H7 (cell line): ENCODE data around the gene TMEM121. TPM values are rescaled to one million over a fixed set of nuclear protein-coding genes. Genes with fewer than 3 reads are reported as not detected.

Experiments used
- DNase-seq: peaks from one replicate; pipeline ENCODE4 v3.0.0; 2012
- H3K27me3 ChIP-seq: 2 replicates; pipeline ENCODE4 v1.6.0; 2011; ENCODE audit warnings: mild to moderate bottlenecking, low read length; ENCODE audit not compliant: control insufficient read depth, insufficient read depth
- H3K36me3 ChIP-seq: replicated peaks from 2 replicates; pipeline ENCODE4 v1.5.1; 2011; ENCODE audit warnings: low read length; ENCODE audit not compliant: control insufficient read depth, insufficient read depth
- H3K4me3 ChIP-seq: 2 replicates; pipeline ENCODE4 v1.5.1; 2011; ENCODE audit warnings: low read depth, mild to moderate bottlenecking, control low read depth, low read length, moderate library complexity; ENCODE audit not compliant: insufficient read depth
- total RNA-seq: library from RNA; depleted of rRNA; stranded (reverse); fragments of >200 nt; shearing (Covaris generic); gene quantifications from 2 replicates; pipeline ENCODE4 v1.2.3, GENCODE V29; 2014; rRNA removed

TMEM121 gene
- 0.67 and 0.80 TPM in 2 replicates for total RNA-seq

DNA sequence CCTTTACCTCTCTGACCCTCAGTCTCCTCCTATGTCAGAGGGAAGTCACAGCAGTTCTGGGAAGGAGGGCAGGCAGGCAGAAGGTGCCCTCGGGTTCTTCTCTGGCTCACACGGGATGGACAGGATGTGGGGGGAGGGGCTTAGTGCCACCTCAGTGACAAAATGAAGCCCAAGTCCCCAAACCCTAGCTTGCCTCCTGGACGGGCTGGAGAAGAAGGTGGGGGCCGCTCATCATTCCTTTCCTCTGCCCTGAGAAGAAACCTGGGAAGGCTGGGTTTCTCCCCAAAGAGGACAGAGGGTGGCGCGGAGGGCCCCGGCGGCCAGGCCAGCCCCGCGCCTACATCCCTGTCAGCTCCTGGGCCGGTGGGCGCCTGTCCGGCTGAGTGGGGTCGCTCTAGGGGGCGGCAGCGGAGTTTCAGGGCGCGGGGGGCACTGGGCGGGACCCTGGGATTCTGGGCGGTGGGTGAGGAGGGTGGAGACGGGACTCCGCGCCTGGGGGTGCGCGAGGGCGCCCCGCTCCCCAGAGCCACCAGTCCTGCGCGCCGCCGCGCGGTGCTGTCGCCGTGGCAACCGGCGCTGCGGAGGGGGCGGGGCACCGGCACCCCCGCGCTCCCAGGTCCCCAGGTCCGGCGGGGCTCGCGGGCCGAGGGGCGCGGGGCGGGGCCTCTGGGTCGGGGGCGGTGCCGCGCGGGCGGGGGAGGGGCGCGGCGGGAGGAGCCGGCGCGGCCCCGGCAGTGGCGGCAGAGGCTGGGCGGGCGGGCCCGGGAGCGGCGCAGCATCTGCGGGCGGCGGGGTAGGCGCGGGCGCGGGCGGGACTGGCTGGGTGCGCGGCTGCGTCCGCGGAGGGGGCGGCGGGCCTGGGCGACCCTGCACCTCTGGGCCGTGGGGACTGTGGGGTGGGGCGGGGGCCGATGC is at the start of gene TMEM121:
Gene TMEM121, plus strand, starts transcription at position 723 of the 915 bp plus-strand sequence. CDS start 2,252 bp downstream, outside the sequence.
- DNase-seq = peak; percentile 98
- H3K36me3 ChIP-seq = no peaks in the 10 kb centered on the region
- peak within 1 kb of the TSS; percentile 33 for H3K4me3 ChIP-seq
- peaks cover 37% of the 10 kb centered on the region for H3K27me3 ChIP-seq

- H3K4me3 ChIP-seq = no peak overlapping the region
- no peaks in the 10 kb centered on the region for H3K36me3 ChIP-seq
- H3K27me3 ChIP-seq = peaks cover 69% of the 10 kb centered on the region
- no peak for DNase-seq
These were observed 49.3 kb upstream of the TMEM121 start for GRCh38 chr14:105476831-105477659.

DNA sequence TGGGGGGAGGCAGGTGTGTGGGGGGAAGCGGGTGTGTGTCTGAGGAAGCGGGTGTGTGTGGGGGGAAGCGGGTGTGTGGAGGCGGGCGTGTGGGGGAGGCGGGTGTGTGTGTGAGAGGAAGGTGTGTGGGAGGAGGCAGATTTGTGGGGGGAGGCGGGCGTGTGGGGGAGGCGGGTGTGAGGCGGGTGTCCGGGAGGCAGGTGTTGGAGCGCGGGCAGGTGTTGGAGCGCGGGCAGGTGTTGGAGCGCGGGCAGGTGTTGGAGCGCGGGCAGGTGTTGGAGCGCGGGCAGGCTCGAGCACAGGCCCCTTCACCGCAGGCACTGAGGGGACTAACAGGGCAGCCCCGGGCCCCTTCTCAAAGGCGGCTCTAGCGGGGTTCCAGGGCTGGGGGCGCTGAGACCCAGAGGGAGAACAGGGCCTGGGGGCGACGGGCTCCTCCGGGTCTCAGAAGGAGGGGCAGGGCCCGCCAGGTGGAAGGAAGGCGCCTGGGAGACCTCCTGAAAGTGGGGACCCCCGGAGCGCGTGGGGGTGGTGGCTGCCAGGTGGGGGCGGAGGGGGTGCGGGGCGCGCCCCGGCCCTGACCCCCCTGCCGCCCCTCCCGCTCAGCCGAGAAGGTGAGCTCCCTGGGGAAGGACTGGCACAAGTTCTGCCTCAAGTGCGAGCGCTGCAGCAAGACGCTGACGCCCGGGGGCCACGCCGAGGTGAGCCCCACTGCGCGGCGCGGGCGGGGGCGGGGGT is 48.6 kb upstream of the TMEM121 start:
- no peaks in the 10 kb centered on the region for H3K36me3 ChIP-seq
- H3K4me3 ChIP-seq = peak overlapping the region; percentile 1; the same call in 1 of the 2 replicates
- DNase-seq = no peak
- peaks cover 75% of the 10 kb centered on the region for H3K27me3 ChIP-seq

GRCh38 chr14:105478398-105479251 is 47.8 kb upstream of the TMEM121 start:
- Histone ChIP-seq H3K36me3 (no peaks in the 10 kb centered on the region), H3K27me3 (peaks cover 79% of the 10 kb centered on the region), H3K4me3 (peak overlapping the region; percentile 1; the same call in 1 of the 2 replicates)
- DNase-seq = peak; percentile 92

GRCh38 chr14:105479431-105480158 is 46.8 kb upstream of the TMEM121 start:
- Histone ChIP-seq H3K27me3 (peaks cover 83% of the 10 kb centered on the region), H3K4me3 (peak overlapping the region; percentile 5; the same call in 1 of the 2 replicates)

GRCh38 chr14:105480199-105480746 is 46.1 kb upstream of the TMEM121 start:
- Histone ChIP-seq H3K36me3 (no peaks in the 10 kb centered on the region), H3K4me3 (no peak overlapping the region), H3K27me3 (peaks cover 81% of the 10 kb centered on the region)
- no peak for DNase-seq

More at GRCh38 chr14:105479431-105480158, 46.8 kb upstream of the TMEM121 start:
- peak; percentile 82 for DNase-seq
- no peaks in the 10 kb centered on the region for H3K36me3 ChIP-seq

DNA sequence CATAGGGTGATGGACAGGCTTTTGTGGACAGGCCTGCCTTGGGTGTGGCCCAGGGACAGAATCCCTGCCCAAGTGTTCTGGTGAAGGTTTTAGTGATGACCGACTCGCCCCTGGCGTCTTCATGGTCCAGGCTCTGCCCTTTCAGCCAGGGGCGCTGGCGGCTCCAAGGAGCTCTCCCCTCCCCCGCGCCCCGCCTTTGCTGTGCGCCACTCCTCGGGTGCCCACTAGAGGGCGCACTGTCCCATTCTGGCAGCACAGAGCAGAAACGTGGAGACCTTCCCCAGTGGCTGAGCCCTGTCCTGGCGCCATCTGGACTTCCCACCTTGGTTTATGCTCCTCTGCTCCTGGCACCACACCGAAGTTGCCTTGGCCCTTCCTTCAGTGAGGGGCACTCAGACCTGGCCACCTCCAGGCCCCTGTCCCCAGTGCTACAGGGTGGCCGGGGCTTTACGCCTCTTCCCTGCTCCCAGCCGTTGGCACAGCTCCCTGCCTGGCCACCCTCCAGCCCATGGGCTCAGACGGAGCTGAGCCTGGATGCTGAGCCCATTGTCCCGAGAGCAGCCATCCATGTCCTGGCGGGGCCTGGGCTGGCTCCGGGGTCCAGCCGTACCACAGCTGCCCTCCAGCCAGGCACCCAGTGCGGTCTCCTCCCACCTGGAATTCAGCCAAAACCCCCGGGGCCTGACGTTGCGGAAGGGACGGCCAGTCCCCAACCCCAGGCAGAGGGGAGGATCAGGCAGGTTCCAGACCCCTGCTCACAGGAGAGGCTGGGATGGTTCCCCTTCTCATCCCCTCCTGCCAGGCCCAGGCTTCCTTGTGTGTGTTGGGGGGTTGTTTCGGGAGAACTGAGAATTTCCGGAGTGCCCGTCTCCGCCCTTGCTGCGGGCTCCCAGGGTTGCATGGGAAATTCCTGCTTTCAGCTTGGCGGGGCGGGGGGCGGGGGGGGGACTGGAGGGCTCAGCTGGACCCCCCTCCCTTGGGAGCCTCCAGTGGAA is 45.3 kb upstream of the TMEM121 start:
- H3K4me3 ChIP-seq = peak overlapping the region; percentile 21; the same call in 1 of the 2 replicates

GRCh38 chr14:105481886-105482457 is 44.4 kb upstream of the TMEM121 start:
- no peak overlapping the region for H3K4me3 ChIP-seq
- no peaks in the 10 kb centered on the region for H3K36me3 ChIP-seq
- peaks cover 81% of the 10 kb centered on the region for H3K27me3 ChIP-seq
- peak; percentile 96 for DNase-seq

More for the DNA sequence above, 45.3 kb upstream of the TMEM121 start:
- DNase-seq = peak; percentile 98
- Histone ChIP-seq H3K36me3 (no peaks in the 10 kb centered on the region), H3K27me3 (peaks cover 81% of the 10 kb centered on the region)

GRCh38 chr14:105482486-105483110 is 43.8 kb upstream of the TMEM121 start:
- no peak for DNase-seq
- Histone ChIP-seq H3K36me3 (no peaks in the 10 kb centered on the region), H3K4me3 (no peak overlapping the region), H3K27me3 (peaks cover 81% of the 10 kb centered on the region)

DNA sequence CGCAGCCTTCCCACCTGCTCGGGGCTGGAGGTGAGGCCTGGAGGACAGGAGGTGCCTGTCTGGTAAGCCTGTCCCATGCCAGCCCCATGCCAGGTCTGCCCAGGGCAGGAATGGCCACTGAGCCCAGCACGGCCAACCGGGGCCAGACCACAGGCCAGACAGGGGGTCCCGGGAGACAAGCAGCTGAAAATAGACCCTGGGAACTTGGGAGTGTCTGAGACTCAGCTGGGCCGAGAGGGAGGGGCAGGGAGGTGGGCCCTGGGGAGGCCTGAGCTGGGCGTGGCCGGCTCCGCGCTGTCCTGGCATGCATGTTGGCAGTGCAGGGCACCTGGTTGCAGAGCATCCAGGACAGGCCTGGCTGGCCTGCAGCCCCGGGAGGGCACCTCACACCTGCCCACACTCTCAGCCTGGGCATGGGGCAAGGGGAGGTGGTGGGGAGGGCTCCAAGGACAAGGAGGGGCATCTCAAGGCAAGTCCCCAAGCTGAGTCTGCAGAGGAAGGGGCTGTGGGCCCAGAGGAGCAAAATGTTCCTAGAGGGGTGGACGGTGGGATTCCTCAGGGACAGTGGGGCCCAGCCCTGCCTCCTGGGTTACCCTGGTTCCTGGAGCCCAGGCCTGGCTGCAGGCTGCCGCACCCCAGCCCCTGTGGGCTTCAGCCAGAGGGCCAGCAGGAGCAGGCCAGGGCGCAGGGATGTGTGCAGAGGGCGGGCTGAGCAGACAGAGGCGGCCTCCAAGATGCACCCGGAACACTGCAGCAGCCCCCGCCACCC is 42.9 kb upstream of the TMEM121 start:
- Histone ChIP-seq H3K4me3 (no peak overlapping the region), H3K36me3 (no peaks in the 10 kb centered on the region), H3K27me3 (peaks cover 81% of the 10 kb centered on the region)
- no peak for DNase-seq
